ENCODE measurements around the gene PCSK9. TPM values are rescaled to one million over a fixed set of nuclear protein-coding genes. Genes with fewer than 3 reads are reported as not detected.

The PCSK9 gene
- total and polyA plus RNA-seq, 2 of the 4 experiments (the other 2 are of a cell fraction), result under 0.01 to 0.17 TPM

DNA sequence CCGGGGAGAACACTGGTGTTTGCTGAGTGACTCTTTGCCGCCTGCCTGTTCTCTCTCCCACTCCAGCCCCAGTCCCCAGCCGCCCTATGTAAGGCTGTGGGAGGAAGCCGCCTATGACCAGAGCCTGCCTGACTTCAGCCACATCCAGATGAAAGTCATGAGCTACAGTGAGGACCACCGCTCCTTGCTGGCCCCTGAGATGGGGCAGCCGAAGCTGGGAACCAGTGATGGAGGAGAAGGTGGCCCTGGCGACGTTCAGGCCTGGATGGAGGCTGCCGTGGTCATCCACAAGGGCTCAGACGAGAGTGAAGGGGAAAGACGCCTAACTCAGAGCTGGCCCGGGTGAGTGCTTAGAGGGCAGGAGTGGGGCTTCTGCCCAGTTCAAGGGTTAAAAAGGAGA lies 32.4 kb upstream of the PCSK9 start:
- DNase-seq, result no peak
- ChIA-PET CTCF (interaction anchor here (0.9 to 2.5 kb wide), 2 partner anchors 14 to 56 kb away, joined by 4 to 7 read pairs; no protein-coding TSS in a partner anchor), POLR2A (ENCODE audit: unreplicated experiment) (no interaction called here)
- TF ChIP-seq CHD1 (IDR thresholded peaks at IDR 0.05; ENCODE audit: low read depth, low read length) (no peak), MXI1 (IDR thresholded peaks at IDR 0.05; ENCODE audit: borderline replicate concordance, low read depth, low read length) (no peak), RFX5 (IDR thresholded peaks at IDR 0.05; ENCODE audit: low read depth, low read length) (no peak), POLR2A (IDR thresholded peaks at IDR 0.05; ENCODE audit: low read depth, low read length) (no peak), RCOR1 (IDR thresholded peaks at IDR 0.05; ENCODE audit: insufficient replicate concordance, low read length) (no peak), NFE2L2 (IDR thresholded peaks at IDR 0.05; ENCODE audit: low read depth, low read length) (no peak), MAZ (IDR thresholded peaks at IDR 0.05; ENCODE audit: borderline replicate concordance, low read depth, low read length) (no peak), SMC3 (IDR thresholded peaks at IDR 0.05; ENCODE audit: low read depth, low read length) (no peak), RAD21 (IDR thresholded peaks at IDR 0.05; ENCODE audit: low read length) (no peak), CEBPB (IDR thresholded peaks at IDR 0.05; ENCODE audit: low read depth, low read length) (no peak), FOS (IDR thresholded peaks at IDR 0.05; ENCODE audit: low read depth, low read length) (no peak), BHLHE40 (IDR thresholded peaks at IDR 0.05; ENCODE audit: low read depth, low read length) (no peak), MAFK (IDR thresholded peaks at IDR 0.05; ENCODE audit: low read depth, low read length) (no peak)
- TF ChIP-seq, protein P1, sequence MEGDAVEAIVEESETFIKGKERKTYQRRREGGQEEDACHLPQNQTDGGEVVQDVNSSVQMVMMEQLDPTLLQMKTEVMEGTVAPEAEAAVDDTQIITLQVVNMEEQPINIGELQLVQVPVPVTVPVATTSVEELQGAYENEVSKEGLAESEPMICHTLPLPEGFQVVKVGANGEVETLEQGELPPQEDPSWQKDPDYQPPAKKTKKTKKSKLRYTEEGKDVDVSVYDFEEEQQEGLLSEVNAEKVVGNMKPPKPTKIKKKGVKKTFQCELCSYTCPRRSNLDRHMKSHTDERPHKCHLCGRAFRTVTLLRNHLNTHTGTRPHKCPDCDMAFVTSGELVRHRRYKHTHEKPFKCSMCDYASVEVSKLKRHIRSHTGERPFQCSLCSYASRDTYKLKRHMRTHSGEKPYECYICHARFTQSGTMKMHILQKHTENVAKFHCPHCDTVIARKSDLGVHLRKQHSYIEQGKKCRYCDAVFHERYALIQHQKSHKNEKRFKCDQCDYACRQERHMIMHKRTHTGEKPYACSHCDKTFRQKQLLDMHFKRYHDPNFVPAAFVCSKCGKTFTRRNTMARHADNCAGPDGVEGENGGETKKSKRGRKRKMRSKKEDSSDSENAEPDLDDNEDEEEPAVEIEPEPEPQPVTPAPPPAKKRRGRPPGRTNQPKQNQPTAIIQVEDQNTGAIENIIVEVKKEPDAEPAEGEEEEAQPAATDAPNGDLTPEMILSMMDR (conservative IDR thresholded peaks at IDR 0.05; ENCODE audit: low read depth, low read length), result no peak
- TF ChIP-seq, protein P2, sequence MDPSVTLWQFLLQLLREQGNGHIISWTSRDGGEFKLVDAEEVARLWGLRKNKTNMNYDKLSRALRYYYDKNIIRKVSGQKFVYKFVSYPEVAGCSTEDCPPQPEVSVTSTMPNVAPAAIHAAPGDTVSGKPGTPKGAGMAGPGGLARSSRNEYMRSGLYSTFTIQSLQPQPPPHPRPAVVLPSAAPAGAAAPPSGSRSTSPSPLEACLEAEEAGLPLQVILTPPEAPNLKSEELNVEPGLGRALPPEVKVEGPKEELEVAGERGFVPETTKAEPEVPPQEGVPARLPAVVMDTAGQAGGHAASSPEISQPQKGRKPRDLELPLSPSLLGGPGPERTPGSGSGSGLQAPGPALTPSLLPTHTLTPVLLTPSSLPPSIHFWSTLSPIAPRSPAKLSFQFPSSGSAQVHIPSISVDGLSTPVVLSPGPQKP (IDR thresholded peaks at IDR 0.05; ENCODE audit: borderline replicate concordance, low read depth, low read length), result no peak
- TF ChIP-seq, protein P3, sequence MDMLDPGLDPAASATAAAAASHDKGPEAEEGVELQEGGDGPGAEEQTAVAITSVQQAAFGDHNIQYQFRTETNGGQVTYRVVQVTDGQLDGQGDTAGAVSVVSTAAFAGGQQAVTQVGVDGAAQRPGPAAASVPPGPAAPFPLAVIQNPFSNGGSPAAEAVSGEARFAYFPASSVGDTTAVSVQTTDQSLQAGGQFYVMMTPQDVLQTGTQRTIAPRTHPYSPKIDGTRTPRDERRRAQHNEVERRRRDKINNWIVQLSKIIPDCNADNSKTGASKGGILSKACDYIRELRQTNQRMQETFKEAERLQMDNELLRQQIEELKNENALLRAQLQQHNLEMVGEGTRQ (IDR thresholded peaks at IDR 0.05; ENCODE audit: low read depth, low read length), result no peak
- Histone ChIP-seq H2AK9ac (replicated peaks; ENCODE audit: low read depth, low read length, poor library complexity) (no peak overlapping the region), H2BK20ac (ENCODE audit: low read depth, low read length) (peak overlapping the region; percentile 78), H3K14ac (replicated peaks; ENCODE audit: low read depth, low read length) (no peak overlapping the region), H4K5ac (ENCODE audit: low read depth, low read length) (no peak overlapping the region), H2AK5ac (ENCODE audit: low read depth, low read length) (peak overlapping the region; percentile 64; the same call in 1 of the 2 replicates), H3K27ac (ENCODE audit: insufficient read depth, low read length) (no peak overlapping the region), H2AFZ (replicated peaks; ENCODE audit: low read length, poor library complexity) (peak overlapping the region; percentile 59), H4K20me1 (ENCODE audit: insufficient read depth, low read length) (no peaks in the 10 kb centered on the region), H4K91ac (ENCODE audit: insufficient read depth, low read depth, low read length) (peak overlapping the region; percentile 51), H3K23ac (ENCODE audit: low read depth, low read length) (no peak overlapping the region), H2BK15ac (ENCODE audit: low read depth, low read length) (peak overlapping the region; percentile 63; the same call in 1 of the 3 replicates), H3K4me3 (ENCODE audit: insufficient read depth, low read depth, low read length) (no peak overlapping the region), H3K4me2 (ENCODE audit: low read depth, low read length) (no peak overlapping the region), H3K4ac (ENCODE audit: low read depth, low read length) (peak overlapping the region; percentile 39; the same call in 1 of the 2 replicates), H2BK5ac (ENCODE audit: low read depth, low read length, poor library complexity, severe bottlenecking) (no peak overlapping the region), H3K4me1 (ENCODE audit: control insufficient read depth, insufficient read depth, low read length) (peaks cover 3% of the 10 kb centered on the region), H2BK120ac (ENCODE audit: low read depth, low read length) (peak overlapping the region; percentile 59), H3K9ac (ENCODE audit: low read depth, low read length) (no peak overlapping the region), H3K9me1 (ENCODE audit: insufficient read depth, low read length) (peaks cover 9% of the 10 kb centered on the region), H3K36me3 (ENCODE audit: control insufficient read depth, insufficient read depth, low read length) (no peaks in the 10 kb centered on the region), H3K56ac (ENCODE audit: extremely low read depth, insufficient read depth, low read length) (no peak overlapping the region), H3K18ac (ENCODE audit: low read depth, low read length) (no peak overlapping the region), H3K79me1 (ENCODE audit: low read depth in 1 of 2, low read length in 2 of 2) (no peaks in the 10 kb centered on the region), H3K27me3 (ENCODE audit: control insufficient read depth, insufficient read depth, low read length) (peaks cover 26% of the 10 kb centered on the region), H3K9me3 (ENCODE audit: control insufficient read depth, insufficient read depth, low read length) (peaks cover 4% of the 10 kb centered on the region; the same call in 1 of the 2 replicates), H4K8ac (ENCODE audit: low read depth in 2 of 2, low read length in 2 of 2) (no peak overlapping the region)
- WGBS, 2 experiments (ENCODE audit: extremely low coverage in 2 of 2, insufficient read length in 1 of 2), result 80% methylated on average over 2 of the region's 12 CpGs; no CpG with 5 or more reads in 1 of the 2 experiments
- intact Hi-C loops (cut with micrococcal nuclease) (no loop called here), in situ Hi-C loops (cut with MboI; ENCODE audit: low sequenced_read_pairs) (no loop called here), dilution Hi-C loops (cut with HindIII; ENCODE audit: low sequenced_read_pairs, unreplicated experiment) (no loop called here)
- no peak for ATAC-seq (ENCODE audit: low read depth)
- no TSS peak for BruUV-seq (replicated peaks)

Data from IMR-90 (cell line).